Measurements from ENCODE around the gene DDX1. TPM values are rescaled to one million over a fixed set of nuclear protein-coding genes. Genes with fewer than 3 reads are reported as not detected.

Gene DDX1
- total and polyA plus RNA-seq, 10 of the 15 experiments (the other 5 are each of a cell fraction or from before 2014, with no cell fraction given) = 53.2 to 134 (median 85.6) TPM

DNA sequence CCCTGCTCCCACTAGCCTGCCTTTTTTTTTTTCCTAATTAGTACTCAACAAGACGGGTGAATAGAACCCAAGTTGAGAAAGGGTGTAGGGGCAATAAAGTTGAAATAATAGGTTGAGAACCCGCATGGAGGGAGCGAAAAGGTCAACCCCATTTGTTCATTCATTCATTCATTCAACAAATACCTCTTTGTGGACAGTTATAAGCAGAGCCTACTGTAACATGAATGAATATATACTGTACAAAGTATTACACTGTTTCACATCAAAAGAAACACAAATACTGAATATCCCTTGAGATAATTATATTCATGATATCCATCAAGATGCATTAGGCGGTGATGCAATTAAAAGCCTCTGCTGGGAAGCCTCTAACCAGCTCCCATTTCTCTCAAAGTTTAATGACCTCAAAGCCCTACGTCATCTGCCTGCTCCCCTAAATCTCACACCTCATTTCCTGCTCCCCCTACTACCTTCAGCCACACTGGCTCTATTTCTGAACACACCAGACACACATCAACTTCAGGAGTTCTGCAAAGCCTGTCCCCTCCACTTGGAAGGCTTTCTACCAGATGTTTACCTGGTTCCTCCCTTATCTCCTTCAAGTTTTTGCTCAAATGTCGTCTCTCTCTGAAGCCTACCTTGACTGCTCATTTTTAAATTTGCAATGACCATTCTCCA lies 29.2 kb upstream of the DDX1 start (continued):
- TF ChIP-seq, protein P1, sequence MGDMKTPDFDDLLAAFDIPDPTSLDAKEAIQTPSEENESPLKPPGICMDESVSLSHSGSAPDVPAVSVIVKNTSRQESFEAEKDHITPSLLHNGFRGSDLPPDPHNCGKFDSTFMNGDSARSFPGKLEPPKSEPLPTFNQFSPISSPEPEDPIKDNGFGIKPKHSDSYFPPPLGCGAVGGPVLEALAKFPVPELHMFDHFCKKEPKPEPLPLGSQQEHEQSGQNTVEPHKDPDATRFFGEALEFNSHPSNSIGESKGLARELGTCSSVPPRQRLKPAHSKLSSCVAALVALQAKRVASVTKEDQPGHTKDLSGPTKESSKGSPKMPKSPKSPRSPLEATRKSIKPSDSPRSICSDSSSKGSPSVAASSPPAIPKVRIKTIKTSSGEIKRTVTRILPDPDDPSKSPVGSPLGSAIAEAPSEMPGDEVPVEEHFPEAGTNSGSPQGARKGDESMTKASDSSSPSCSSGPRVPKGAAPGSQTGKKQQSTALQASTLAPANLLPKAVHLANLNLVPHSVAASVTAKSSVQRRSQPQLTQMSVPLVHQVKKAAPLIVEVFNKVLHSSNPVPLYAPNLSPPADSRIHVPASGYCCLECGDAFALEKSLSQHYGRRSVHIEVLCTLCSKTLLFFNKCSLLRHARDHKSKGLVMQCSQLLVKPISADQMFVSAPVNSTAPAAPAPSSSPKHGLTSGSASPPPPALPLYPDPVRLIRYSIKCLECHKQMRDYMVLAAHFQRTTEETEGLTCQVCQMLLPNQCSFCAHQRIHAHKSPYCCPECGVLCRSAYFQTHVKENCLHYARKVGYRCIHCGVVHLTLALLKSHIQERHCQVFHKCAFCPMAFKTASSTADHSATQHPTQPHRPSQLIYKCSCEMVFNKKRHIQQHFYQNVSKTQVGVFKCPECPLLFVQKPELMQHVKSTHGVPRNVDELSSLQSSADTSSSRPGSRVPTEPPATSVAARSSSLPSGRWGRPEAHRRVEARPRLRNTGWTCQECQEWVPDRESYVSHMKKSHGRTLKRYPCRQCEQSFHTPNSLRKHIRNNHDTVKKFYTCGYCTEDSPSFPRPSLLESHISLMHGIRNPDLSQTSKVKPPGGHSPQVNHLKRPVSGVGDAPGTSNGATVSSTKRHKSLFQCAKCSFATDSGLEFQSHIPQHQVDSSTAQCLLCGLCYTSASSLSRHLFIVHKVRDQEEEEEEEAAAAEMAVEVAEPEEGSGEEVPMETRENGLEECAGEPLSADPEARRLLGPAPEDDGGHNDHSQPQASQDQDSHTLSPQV (IDR thresholded peaks at IDR 0.05) = no peak
- TF ChIP-seq FOS (IDR thresholded peaks at IDR 0.05; ENCODE audit: borderline replicate concordance, extremely low read depth, insufficient read length) = no peak
- no peak for TF ChIP-seq RELA (IDR thresholded peaks at IDR 0.05; ENCODE audit: borderline replicate concordance, partially characterized antibody)
- no peak for TF ChIP-seq WRNIP1 (IDR thresholded peaks at IDR 0.05; ENCODE audit: borderline replicate concordance, low read depth, low read length)
- no peak for TF ChIP-seq BACH1 (IDR thresholded peaks at IDR 0.05; ENCODE audit: borderline replicate concordance)
- TF ChIP-seq, protein P2, sequence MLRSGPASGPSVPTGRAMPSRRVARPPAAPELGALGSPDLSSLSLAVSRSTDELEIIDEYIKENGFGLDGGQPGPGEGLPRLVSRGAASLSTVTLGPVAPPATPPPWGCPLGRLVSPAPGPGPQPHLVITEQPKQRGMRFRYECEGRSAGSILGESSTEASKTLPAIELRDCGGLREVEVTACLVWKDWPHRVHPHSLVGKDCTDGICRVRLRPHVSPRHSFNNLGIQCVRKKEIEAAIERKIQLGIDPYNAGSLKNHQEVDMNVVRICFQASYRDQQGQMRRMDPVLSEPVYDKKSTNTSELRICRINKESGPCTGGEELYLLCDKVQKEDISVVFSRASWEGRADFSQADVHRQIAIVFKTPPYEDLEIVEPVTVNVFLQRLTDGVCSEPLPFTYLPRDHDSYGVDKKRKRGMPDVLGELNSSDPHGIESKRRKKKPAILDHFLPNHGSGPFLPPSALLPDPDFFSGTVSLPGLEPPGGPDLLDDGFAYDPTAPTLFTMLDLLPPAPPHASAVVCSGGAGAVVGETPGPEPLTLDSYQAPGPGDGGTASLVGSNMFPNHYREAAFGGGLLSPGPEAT (IDR thresholded peaks at IDR 0.05; ENCODE audit: low read depth) = no peak
- no peak for TF ChIP-seq JUNB (IDR thresholded peaks at IDR 0.05)
- TF ChIP-seq NFXL1 (IDR thresholded peaks at IDR 0.05; ENCODE audit: borderline replicate concordance) = no peak
- no peak for TF ChIP-seq CHD1 (IDR thresholded peaks at IDR 0.05; ENCODE audit: low read depth, low read length)
- no peak for TF ChIP-seq SREBF1 (IDR thresholded peaks at IDR 0.05; ENCODE audit: low read length)
- TF ChIP-seq RAD21 (IDR thresholded peaks at IDR 0.05; ENCODE audit: insufficient read depth, low read depth, low read length) = no peak
- no peak for TF ChIP-seq MYC (IDR thresholded peaks at IDR 0.05; ENCODE audit: insufficient read depth, insufficient read length, insufficient replicate concordance, low read length, severe bottlenecking)
- TF ChIP-seq NFYB (IDR thresholded peaks at IDR 0.05; ENCODE audit: insufficient read depth, low read depth, low read length) = no peak
